Activated CD8-positive, alpha-beta T cell treated with anti-CD3 and anti-CD28 coated beads for 36 hours (primary cell): ENCODE results near the gene FRMD4A. TPM values are rescaled to one million over a fixed set of nuclear protein-coding genes. Genes with fewer than 3 reads are reported as not detected.
"Not testable (repeated sequence)": the region's sequence is repeated elsewhere in the genome, so short reads cannot be mapped to it uniquely, and the experiment has no call there.

Source experiments
- ATAC-seq: fragments of 200-7000 bp; cut with Tn5 transposase; one replicate; pipeline ENCODE4 v1.10.0; 2021; ENCODE audit warnings: mild to moderate bottlenecking, moderate library complexity
- CTCF ChIA-PET: fragments of 350-600 bp; sonication (Branson Sonifier 250); formaldehyde crosslinking; loops from one replicate; lab custom pipeline; 2021; ENCODE audit warnings: antibody characterized with exemption; lab: Charles Lee
- POLR2A ChIA-PET: fragments of 350-600 bp; sonication (Branson Sonifier 250); formaldehyde crosslinking; loops from one replicate; lab custom pipeline; 2021; ENCODE audit warnings: antibody characterized with exemption; lab: Charles Lee
- DNase-seq: peaks from one replicate; pipeline ENCODE4 v3.0.0-alpha.2; 2020
- H3K27ac Mint-ChIP-seq: one replicate; pipeline ENCODE4 v1.8.0; 2021; ENCODE audit warnings: mild to moderate bottlenecking, mixed read lengths
- H3K27me3 Mint-ChIP-seq: one replicate; pipeline ENCODE4 v1.8.0; 2021; ENCODE audit warnings: mixed read lengths
- H3K36me3 Mint-ChIP-seq: one replicate; pipeline ENCODE4 v1.8.0; 2021; ENCODE audit warnings: low read depth, mixed read lengths
- H3K4me1 Mint-ChIP-seq: one replicate; pipeline ENCODE4 v1.8.0; 2021; ENCODE audit warnings: low read depth, mixed read lengths
- H3K4me3 Mint-ChIP-seq: one replicate; pipeline ENCODE4 v1.8.0; 2021; ENCODE audit warnings: mild to moderate bottlenecking, moderate library complexity, mixed read lengths
- H3K9me3 Mint-ChIP-seq: one replicate; pipeline ENCODE4 v1.8.0; 2021; ENCODE audit warnings: mixed read lengths
- intact Hi-C: fragments of 100-400 bp; cut with micrococcal nuclease; formaldehyde crosslinking; loops from one replicate; pipeline ENCODE4 v1.10.0; 2022
- total RNA-seq, 2 experiments: library from RNA; stranded (reverse); gene quantifications; one replicate each; pipeline ENCODE4 v1.2.3, GENCODE V29; 2021
- TF ChIP-seq, protein P1 (sequence below): fragments of 200-600 bp; IDR thresholded peaks from one replicate; pipeline ENCODE4 v1.8.0; 2022; ENCODE audit warnings: antibody characterized with exemption, mild to moderate bottlenecking

The FRMD4A gene
- total RNA-seq, 2 experiments from 2014 or later, result 2.1 to 2.8 TPM

DNA sequence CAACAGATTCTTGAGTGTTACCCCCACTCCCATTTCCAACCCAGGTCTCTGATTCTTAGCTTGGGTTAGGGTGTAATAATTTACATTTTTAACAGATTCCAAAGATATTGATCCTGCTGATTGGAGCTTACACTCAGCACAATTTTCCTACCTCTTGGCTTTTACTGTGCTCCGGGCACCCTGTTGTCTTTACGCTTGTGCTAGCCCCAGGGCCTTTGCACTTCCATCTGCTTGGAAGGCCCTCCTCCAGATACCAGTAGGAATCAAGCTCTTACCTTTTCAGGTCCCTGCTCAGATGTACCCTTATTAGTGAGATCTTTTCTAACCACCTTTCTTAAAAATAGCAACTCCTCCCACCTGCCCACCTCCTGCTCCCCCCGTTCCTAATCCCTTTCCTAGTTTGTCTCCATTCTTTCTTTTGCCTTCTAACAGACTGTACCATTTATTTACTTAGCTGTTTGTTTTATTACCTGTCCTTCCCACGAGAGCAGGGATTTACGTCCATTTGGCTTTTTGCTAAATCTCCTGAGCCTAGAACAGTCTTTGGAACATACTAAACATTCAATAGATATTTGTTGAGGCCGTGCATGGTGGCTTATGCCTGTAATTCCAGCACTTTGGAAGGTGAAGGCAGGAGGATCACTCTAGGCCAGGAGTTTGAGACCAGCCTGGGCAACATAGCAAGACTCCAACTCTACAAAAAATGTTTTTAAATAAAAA is 427.7 kb downstream of the FRMD4A start:
- intact Hi-C loops, result no loop called here
- ATAC-seq, result no peak
- no peak overlapping the region for H3K27ac Mint-ChIP-seq
- no peak overlapping the region for H3K4me3 Mint-ChIP-seq
- CTCF ChIA-PET, result no interaction called here
- POLR2A ChIA-PET, result no interaction called here
- peaks cover 2% of the 10 kb centered on the region for H3K4me1 Mint-ChIP-seq
- no peaks in the 10 kb centered on the region for H3K36me3 Mint-ChIP-seq
- peaks cover 3% of the 10 kb centered on the region for H3K27me3 Mint-ChIP-seq
- H3K9me3 Mint-ChIP-seq, result no peaks in the 10 kb centered on the region
- DNase-seq, result no peak
- TF ChIP-seq, protein P1, sequence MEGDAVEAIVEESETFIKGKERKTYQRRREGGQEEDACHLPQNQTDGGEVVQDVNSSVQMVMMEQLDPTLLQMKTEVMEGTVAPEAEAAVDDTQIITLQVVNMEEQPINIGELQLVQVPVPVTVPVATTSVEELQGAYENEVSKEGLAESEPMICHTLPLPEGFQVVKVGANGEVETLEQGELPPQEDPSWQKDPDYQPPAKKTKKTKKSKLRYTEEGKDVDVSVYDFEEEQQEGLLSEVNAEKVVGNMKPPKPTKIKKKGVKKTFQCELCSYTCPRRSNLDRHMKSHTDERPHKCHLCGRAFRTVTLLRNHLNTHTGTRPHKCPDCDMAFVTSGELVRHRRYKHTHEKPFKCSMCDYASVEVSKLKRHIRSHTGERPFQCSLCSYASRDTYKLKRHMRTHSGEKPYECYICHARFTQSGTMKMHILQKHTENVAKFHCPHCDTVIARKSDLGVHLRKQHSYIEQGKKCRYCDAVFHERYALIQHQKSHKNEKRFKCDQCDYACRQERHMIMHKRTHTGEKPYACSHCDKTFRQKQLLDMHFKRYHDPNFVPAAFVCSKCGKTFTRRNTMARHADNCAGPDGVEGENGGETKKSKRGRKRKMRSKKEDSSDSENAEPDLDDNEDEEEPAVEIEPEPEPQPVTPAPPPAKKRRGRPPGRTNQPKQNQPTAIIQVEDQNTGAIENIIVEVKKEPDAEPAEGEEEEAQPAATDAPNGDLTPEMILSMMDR, result no peak

DNA sequence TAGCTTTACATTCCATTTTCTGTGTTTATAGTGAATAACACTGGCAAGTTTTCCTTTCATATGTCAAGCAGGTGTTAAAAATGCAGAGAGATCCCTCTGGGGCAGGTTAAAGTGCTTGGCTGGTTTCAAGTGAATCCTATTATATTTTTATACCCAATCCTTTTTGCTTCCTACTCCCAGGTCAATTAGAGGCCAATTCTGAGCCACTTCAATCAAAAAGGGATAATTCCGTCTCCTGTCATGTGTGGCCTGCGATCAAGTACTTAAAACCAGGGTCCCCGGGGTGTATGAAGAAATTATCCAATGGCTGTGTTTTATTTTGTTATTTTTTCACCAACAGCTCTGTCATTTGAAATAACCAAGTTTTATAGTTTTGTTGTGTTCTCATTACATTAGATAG is 430.8 kb downstream of the FRMD4A start:
- intact Hi-C loops, result loop anchor here (10.0 kb wide), 1 partner anchor 105 kb away; no protein-coding TSS in a partner anchor

GRCh38 chr10:13896146-13896545 is 434.6 kb downstream of the FRMD4A start:
- CTCF ChIA-PET, H3K27ac Mint-ChIP-seq, H3K9me3 Mint-ChIP-seq, H3K4me1 Mint-ChIP-seq, H3K36me3 Mint-ChIP-seq, DNase-seq, POLR2A ChIA-PET, ATAC-seq, H3K4me3 Mint-ChIP-seq: not testable (repeated sequence)
- peaks cover 36% of the 10 kb centered on the region for H3K27me3 Mint-ChIP-seq
- intact Hi-C loops, result loop anchor here (10.0 kb wide), 1 partner anchor 109 kb away; no protein-coding TSS in a partner anchor

More for the DNA sequence above, 430.8 kb downstream of the FRMD4A start:
- H3K27ac Mint-ChIP-seq, result no peak overlapping the region
- H3K27me3 Mint-ChIP-seq, result peaks cover 8% of the 10 kb centered on the region
- no peaks in the 10 kb centered on the region for H3K4me1 Mint-ChIP-seq
- DNase-seq, result no peak
- H3K36me3 Mint-ChIP-seq, result no peaks in the 10 kb centered on the region
- no peak overlapping the region for H3K4me3 Mint-ChIP-seq
- ATAC-seq, result no peak
- no peaks in the 10 kb centered on the region for H3K9me3 Mint-ChIP-seq
- ChIA-PET POLR2A (no interaction called here), CTCF (no interaction called here)
- TF ChIP-seq, protein P1, result no peak

DNA sequence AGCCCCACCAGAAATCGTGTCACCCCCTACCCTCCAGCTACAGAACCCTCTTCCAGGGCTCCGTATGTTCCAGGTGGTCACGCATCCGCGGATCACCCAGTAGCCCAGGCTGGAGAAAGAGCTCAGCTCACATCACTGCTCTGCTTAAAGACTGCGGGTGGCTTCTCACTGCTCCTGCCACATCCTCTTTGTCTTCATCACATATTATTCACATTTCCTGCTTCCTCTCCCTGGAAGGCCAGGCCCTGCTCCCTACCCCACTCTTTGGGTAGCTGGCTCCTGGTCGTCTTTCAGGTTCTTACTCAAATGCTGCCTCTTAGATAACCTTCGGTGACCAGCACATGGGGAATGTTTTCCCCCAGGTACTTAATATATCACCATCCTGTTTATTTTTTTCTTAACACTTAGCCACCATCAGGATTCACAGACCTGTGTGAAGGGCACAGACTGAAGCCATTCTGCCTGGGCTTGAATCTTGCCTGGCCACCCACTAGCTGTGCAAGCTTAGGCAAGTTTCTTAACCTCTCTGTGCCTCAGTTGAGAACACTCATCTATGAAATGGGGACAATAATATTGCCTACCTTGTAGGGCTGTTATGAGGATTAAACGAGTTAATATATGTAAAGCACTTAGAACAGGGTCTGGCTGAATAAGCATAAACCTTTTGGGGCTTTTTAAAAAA is 436.2 kb downstream of the FRMD4A start:
- ChIA-PET POLR2A (no interaction called here), CTCF (interaction anchor here (1.2 kb wide), 1 partner anchor 290 kb away, joined by 3 read pairs; no protein-coding TSS in a partner anchor)
- intact Hi-C loops, result loop anchor here (10.0 kb wide), 1 partner anchor 110 kb away; no protein-coding TSS in a partner anchor
- no peaks in the 10 kb centered on the region for H3K9me3 Mint-ChIP-seq
- no peak for ATAC-seq
- TF ChIP-seq, protein P1, result no peak
- peaks cover 12% of the 10 kb centered on the region for H3K4me1 Mint-ChIP-seq
- no peak for DNase-seq
- no peak overlapping the region for H3K27ac Mint-ChIP-seq
- no peak overlapping the region for H3K4me3 Mint-ChIP-seq
- H3K27me3 Mint-ChIP-seq, result peaks cover 52% of the 10 kb centered on the region
- H3K36me3 Mint-ChIP-seq, result no peaks in the 10 kb centered on the region

- no peak overlapping the region for H3K4me3 Mint-ChIP-seq
- H3K27ac Mint-ChIP-seq, result no peak overlapping the region
- H3K27me3 Mint-ChIP-seq, result peaks cover 55% of the 10 kb centered on the region
- peaks cover 12% of the 10 kb centered on the region for H3K4me1 Mint-ChIP-seq
- ATAC-seq (no peak), DNase-seq (no peak)
- intact Hi-C loops, result loop anchor here (10.0 kb wide), 1 partner anchor 111 kb away; no protein-coding TSS in a partner anchor
- ChIA-PET POLR2A (no interaction called here), CTCF (interaction anchor here (1.2 kb wide), 1 partner anchor 291 kb away, joined by 3 read pairs; no protein-coding TSS in a partner anchor)
- H3K36me3 Mint-ChIP-seq, result no peaks in the 10 kb centered on the region
- TF ChIP-seq, protein P1, result no peak
- no peaks in the 10 kb centered on the region for H3K9me3 Mint-ChIP-seq
These were observed 436.8 kb downstream of the FRMD4A start for GRCh38 chr10:13893926-13894325.
